Measurements from ENCODE around the gene KCTD11.

KCTD11 gene

GRCh38 chr17:7380321-7380720 lies 28.4 kb downstream of the KCTD11 start:
- no peak for DNase-seq

- no peak for DNase-seq
These were observed 29.1 kb downstream of the KCTD11 start, which contains the start of gene TNK1 for GRCh38 chr17:7380855-7381683. Gene TNK1, plus strand, starts transcription at chr17:7381089. Its CDS starts 1,838 bp downstream, at chr17:7382927.

- no peak for DNase-seq
These were observed 30.9 kb downstream of the KCTD11 start for GRCh38 chr17:7382901-7383300.

- no peak for DNase-seq
These were observed 31.4 kb downstream of the KCTD11 start for GRCh38 chr17:7383371-7383741.

- peak; percentile 86 for DNase-seq
These were observed 32.0 kb downstream of the KCTD11 start for GRCh38 chr17:7383742-7384488.

- no peak for DNase-seq
These were observed 32.6 kb downstream of the KCTD11 start for GRCh38 chr17:7384489-7385081.

- no peak for DNase-seq
These were observed 36.9 kb downstream of the KCTD11 start for GRCh38 chr17:7388856-7389255.

- DNase-seq = no peak
These were observed 38.3 kb downstream of the KCTD11 start for GRCh38 chr17:7389924-7390910.

GRCh38 chr17:7391307-7391706 lies 39.3 kb downstream of the KCTD11 start:
- no peak for DNase-seq

GRCh38 chr17:7392696-7393612 lies 41.0 kb downstream of the KCTD11 start:
- DNase-seq = no peak

GRCh38 chr17:7393613-7394451 lies 41.9 kb downstream of the KCTD11 start:
- DNase-seq = peak; percentile 82

GRCh38 chr17:7394452-7395191 lies 42.7 kb downstream of the KCTD11 start, which contains the start of gene PLSCR3:
Gene PLSCR3, minus strand, starts transcription at chr17:7394525. Its CDS starts 415 bp downstream, at chr17:7394110.
- peak; percentile 85 for DNase-seq

- no peak for DNase-seq
These were observed 44.2 kb downstream of the KCTD11 start for GRCh38 chr17:7396147-7396546.

- DNase-seq = no peak
These were observed 46.6 kb downstream of the KCTD11 start for GRCh38 chr17:7398612-7399011.

GRCh38 chr17:7403043-7403726 lies 51.2 kb downstream of the KCTD11 start:
- no peak for DNase-seq

- no peak for DNase-seq
These were observed 51.7 kb downstream of the KCTD11 start for GRCh38 chr17:7403727-7403976.

- DNase-seq = peak; percentile 97
These were observed 52.2 kb downstream of the KCTD11 start, which contains the start of gene TMEM256 for GRCh38 chr17:7403977-7404736. Gene TMEM256, minus strand, starts transcription at chr17:7404097. Its CDS starts 13 bp downstream, at chr17:7404084.

All from CD4-positive, alpha-beta T cell treated with Interleukin-10 for 1 hour (primary cell).